Esophagus mucosa (tissue), 1 donor: ENCODE results near the gene TMOD1. TPM values are rescaled to one million over a fixed set of nuclear protein-coding genes. Genes with fewer than 3 reads are reported as not detected.

ENCODE experiments used
- ATAC-seq: fragments of 200-7000 bp; cut with Tn5 transposase; one replicate; pipeline ENCODE4 v1.9.1; 2020
- total RNA-seq: library from RNA; stranded (reverse); gene quantifications from one replicate; pipeline ENCODE4 v1.2.4, GENCODE V29; 2023
- donor health status: DM: yes; HTN: yes; CAD: no.

The TMOD1 gene
- total RNA-seq, 1 donor from 2014 or later = 0.60 TPM

GRCh38 chr9:97638666-97639065 lies 137.2 kb downstream of the TMOD1 start:
- no peak for ATAC-seq

GRCh38 chr9:97640325-97640724 lies 138.9 kb downstream of the TMOD1 start:
- ATAC-seq = no peak

- no peak for ATAC-seq
These were observed 144.3 kb downstream of the TMOD1 start for GRCh38 chr9:97645720-97646119.

GRCh38 chr9:97647996-97648395 lies 146.5 kb downstream of the TMOD1 start:
- ATAC-seq = no peak

Other genes starting within 250 kb of the TMOD1 start
- 0.72 TPM for gene CCDC180, start 194.0 kb upstream of the TMOD1 start, total RNA-seq
- 9.8 TPM for gene TDRD7, start 89.6 kb upstream of the TMOD1 start, total RNA-seq
- gene TSTD2, start 131.7 kb downstream of the TMOD1 start, total RNA-seq = 10.4 TPM
- 16.6 TPM for gene NCBP1, start 132.2 kb downstream of the TMOD1 start, total RNA-seq
- gene XPA, start 195.7 kb downstream of the TMOD1 start, total RNA-seq = 6.3 TPM